Mesothelial cell of epicardium (in vitro differentiated cells): ENCODE results near the gene NDUFS1. TPM values are rescaled to one million over a fixed set of nuclear protein-coding genes. Genes with fewer than 3 reads are reported as not detected.
A peak's percentile ranks its signal among the peaks of the same experiment; 100 is the strongest.
"Not testable (repeated sequence)": the region's sequence is repeated elsewhere in the genome, so short reads cannot be mapped to it uniquely, and the experiment has no call there.

Experiments
- DNase-seq, 2 experiments: peaks; one replicate each; pipeline ENCODE4 v3.0.0; 2021; ENCODE audit warnings: low spot score in 2 of 2; ENCODE audit not compliant: unreplicated experiment in 2 of 2
- H3K27ac Mint-ChIP-seq: 2 replicates; pipeline ENCODE4 v1.8.0; 2021; ENCODE audit warnings: mixed read lengths
- H3K27me3 Mint-ChIP-seq: 2 replicates; pipeline ENCODE4 v1.8.0; 2021; ENCODE audit warnings: low read depth, mixed read lengths
- H3K36me3 Mint-ChIP-seq: 2 replicates; pipeline ENCODE4 v1.8.0; 2021; ENCODE audit warnings: mixed read lengths
- H3K4me1 Mint-ChIP-seq: 2 replicates; pipeline ENCODE4 v1.8.0; 2021; ENCODE audit warnings: mixed read lengths
- H3K4me3 Mint-ChIP-seq: 2 replicates; pipeline ENCODE4 v1.8.0; 2021; ENCODE audit warnings: mild to moderate bottlenecking, moderate library complexity, mixed read lengths
- H3K9me3 Mint-ChIP-seq: 2 replicates; pipeline ENCODE4 v1.8.0; 2021; ENCODE audit warnings: mixed read lengths
- total RNA-seq: library from RNA; stranded (reverse); gene quantifications from 3 replicates; pipeline ENCODE4 v1.2.1, GENCODE V29; 2021
- TF ChIP-seq, protein P1 (sequence below): fragments of 200-600 bp; sonication (generic); IDR thresholded peaks from one replicate; pipeline ENCODE4 v1.5.0; 2021; ENCODE audit warnings: antibody characterized with exemption; ENCODE audit not compliant: unreplicated experiment

The NDUFS1 gene
- total RNA-seq, 1 donor from 2014 or later, result 62.5 TPM

GRCh38 chr2:206158563-206159345 is 490 bp downstream of the NDUFS1 start:
- no peak for DNase-seq
- Mint-ChIP-seq H3K36me3 (peaks cover 22% of the 10 kb centered on the region), H3K4me3 (peak overlapping the region; percentile 99), H3K9me3 (no peaks in the 10 kb centered on the region), H3K27me3 (no peaks in the 10 kb centered on the region), H3K27ac (peak overlapping the region; percentile 100), H3K4me1 (peaks cover 24% of the 10 kb centered on the region)
- TF ChIP-seq, protein P1, sequence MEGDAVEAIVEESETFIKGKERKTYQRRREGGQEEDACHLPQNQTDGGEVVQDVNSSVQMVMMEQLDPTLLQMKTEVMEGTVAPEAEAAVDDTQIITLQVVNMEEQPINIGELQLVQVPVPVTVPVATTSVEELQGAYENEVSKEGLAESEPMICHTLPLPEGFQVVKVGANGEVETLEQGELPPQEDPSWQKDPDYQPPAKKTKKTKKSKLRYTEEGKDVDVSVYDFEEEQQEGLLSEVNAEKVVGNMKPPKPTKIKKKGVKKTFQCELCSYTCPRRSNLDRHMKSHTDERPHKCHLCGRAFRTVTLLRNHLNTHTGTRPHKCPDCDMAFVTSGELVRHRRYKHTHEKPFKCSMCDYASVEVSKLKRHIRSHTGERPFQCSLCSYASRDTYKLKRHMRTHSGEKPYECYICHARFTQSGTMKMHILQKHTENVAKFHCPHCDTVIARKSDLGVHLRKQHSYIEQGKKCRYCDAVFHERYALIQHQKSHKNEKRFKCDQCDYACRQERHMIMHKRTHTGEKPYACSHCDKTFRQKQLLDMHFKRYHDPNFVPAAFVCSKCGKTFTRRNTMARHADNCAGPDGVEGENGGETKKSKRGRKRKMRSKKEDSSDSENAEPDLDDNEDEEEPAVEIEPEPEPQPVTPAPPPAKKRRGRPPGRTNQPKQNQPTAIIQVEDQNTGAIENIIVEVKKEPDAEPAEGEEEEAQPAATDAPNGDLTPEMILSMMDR, result no peak

GRCh38 chr2:206157014-206157413 is 2.2 kb downstream of the NDUFS1 start:
- H3K27me3 Mint-ChIP-seq, H3K36me3 Mint-ChIP-seq, DNase-seq, H3K9me3 Mint-ChIP-seq, H3K27ac Mint-ChIP-seq: not testable (repeated sequence)
- peak overlapping the region; percentile 15 for H3K4me3 Mint-ChIP-seq
- H3K4me1 Mint-ChIP-seq, result peaks cover 24% of the 10 kb centered on the region

GRCh38 chr2:206154197-206154596 is 5.0 kb downstream of the NDUFS1 start:
- H3K27ac Mint-ChIP-seq, result peak overlapping the region; percentile 64
- DNase-seq, result no peak
- H3K27me3 Mint-ChIP-seq, result no peaks in the 10 kb centered on the region
- TF ChIP-seq, protein P1, result no peak
- H3K4me3 Mint-ChIP-seq, result no peak overlapping the region
- H3K4me1 Mint-ChIP-seq, result peaks cover 11% of the 10 kb centered on the region
- peaks cover 6% of the 10 kb centered on the region for H3K36me3 Mint-ChIP-seq
- H3K9me3 Mint-ChIP-seq, result no peaks in the 10 kb centered on the region

- no peak for DNase-seq
- Mint-ChIP-seq H3K4me1 (no peaks in the 10 kb centered on the region), H3K36me3 (peaks cover 20% of the 10 kb centered on the region), H3K27ac (no peak overlapping the region), H3K27me3 (no peaks in the 10 kb centered on the region), H3K9me3 (no peaks in the 10 kb centered on the region), H3K4me3 (no peak overlapping the region)
- TF ChIP-seq, protein P1, result no peak
These were observed 8.6 kb downstream of the NDUFS1 start for GRCh38 chr2:206150631-206151030.

DNA sequence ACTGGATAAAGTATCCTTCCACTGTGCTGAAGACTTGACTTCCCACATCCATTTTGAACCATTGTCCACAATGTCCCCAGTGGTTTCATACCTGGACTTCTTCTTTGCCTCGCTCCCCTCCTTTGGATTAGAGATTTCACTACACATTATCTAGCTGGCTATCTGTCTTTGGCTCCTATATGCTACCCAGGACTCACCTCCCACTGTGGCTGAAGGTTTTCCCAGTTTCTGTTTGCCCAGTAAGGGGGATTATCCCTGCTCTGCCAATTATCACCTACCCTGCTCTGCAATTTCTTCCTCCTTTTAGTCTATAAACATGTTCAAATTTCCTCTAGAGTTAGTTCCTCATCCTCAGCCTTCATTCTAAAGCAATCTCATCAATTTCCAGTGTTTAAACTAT is 9.1 kb downstream of the NDUFS1 start:
- Mint-ChIP-seq H3K27ac (no peak overlapping the region), H3K27me3 (no peaks in the 10 kb centered on the region), H3K4me3 (no peak overlapping the region), H3K9me3 (no peaks in the 10 kb centered on the region), H3K36me3 (peaks cover 22% of the 10 kb centered on the region), H3K4me1 (no peaks in the 10 kb centered on the region)
- TF ChIP-seq, protein P1, result no peak
- DNase-seq, result no peak

- Mint-ChIP-seq H3K4me1 (no peaks in the 10 kb centered on the region), H3K36me3 (peaks cover 26% of the 10 kb centered on the region), H3K27ac (no peak overlapping the region), H3K4me3 (no peak overlapping the region), H3K27me3 (no peaks in the 10 kb centered on the region), H3K9me3 (no peaks in the 10 kb centered on the region)
- TF ChIP-seq, protein P1, result no peak
- DNase-seq, result no peak
These were observed 9.9 kb downstream of the NDUFS1 start for GRCh38 chr2:206149330-206149729.
